ENCODE measurements around the gene ZNF691.
A peak's percentile ranks its signal among the peaks of the same experiment; 100 is the strongest.

DNA sequence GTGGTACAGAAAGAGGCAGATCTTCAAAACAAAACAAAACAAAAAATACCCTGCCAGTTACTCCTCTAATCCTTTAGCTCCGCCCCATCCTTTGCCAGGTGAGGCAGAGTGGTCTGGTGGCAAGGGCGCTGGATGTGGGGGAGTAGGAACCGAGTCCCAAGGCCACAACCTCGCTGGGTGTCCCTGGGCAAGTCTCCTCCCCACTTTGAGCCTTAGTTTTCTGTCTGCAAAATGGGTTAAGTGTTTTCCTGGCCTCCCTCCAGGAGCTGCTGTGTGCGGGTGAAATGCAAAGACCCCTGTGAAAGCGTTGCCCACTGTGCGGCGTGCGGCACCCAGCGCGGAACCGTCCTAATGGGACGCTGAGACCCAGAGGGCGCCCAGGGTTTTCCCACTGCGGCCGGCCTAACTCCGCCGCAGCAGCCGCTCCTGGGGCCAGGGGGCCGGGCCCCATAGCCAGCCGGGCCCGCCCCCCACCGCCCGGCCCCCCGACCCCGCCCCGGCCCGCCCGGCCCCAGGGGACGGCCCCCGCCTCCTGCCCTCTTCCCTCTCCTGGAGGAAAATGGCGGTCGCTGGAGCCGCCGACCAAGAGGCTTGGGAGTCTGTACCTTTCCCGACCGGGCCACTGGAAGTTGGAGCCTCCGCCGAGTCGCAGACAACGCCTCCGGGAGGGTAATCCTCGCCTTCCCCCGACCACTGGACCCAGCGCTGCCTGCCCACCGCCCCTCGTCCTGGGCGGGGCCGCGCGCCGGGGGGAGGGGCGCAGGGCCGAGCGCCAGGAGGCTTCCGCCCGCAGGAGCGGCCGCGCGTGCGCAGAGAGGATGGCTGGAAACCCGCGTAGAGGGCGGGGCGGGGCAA lies 29.6 kb upstream of the ZNF691 start, which contains the start of the genes ERMAP and SVBP:
- TF ChIP-seq, protein P1, sequence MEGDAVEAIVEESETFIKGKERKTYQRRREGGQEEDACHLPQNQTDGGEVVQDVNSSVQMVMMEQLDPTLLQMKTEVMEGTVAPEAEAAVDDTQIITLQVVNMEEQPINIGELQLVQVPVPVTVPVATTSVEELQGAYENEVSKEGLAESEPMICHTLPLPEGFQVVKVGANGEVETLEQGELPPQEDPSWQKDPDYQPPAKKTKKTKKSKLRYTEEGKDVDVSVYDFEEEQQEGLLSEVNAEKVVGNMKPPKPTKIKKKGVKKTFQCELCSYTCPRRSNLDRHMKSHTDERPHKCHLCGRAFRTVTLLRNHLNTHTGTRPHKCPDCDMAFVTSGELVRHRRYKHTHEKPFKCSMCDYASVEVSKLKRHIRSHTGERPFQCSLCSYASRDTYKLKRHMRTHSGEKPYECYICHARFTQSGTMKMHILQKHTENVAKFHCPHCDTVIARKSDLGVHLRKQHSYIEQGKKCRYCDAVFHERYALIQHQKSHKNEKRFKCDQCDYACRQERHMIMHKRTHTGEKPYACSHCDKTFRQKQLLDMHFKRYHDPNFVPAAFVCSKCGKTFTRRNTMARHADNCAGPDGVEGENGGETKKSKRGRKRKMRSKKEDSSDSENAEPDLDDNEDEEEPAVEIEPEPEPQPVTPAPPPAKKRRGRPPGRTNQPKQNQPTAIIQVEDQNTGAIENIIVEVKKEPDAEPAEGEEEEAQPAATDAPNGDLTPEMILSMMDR (IDR thresholded peaks at IDR 0.05), result no peak
- TF ChIP-seq POLR2A (IDR thresholded peaks at IDR 0.05) (peak in 3 of 4 donors; percentile 8 to 70 (median 61)), EP300 (IDR thresholded peaks at IDR 0.05) (peak in 1 of 4 donors; percentile 32)
